ENCODE data around the gene PDE5A.

DNA sequence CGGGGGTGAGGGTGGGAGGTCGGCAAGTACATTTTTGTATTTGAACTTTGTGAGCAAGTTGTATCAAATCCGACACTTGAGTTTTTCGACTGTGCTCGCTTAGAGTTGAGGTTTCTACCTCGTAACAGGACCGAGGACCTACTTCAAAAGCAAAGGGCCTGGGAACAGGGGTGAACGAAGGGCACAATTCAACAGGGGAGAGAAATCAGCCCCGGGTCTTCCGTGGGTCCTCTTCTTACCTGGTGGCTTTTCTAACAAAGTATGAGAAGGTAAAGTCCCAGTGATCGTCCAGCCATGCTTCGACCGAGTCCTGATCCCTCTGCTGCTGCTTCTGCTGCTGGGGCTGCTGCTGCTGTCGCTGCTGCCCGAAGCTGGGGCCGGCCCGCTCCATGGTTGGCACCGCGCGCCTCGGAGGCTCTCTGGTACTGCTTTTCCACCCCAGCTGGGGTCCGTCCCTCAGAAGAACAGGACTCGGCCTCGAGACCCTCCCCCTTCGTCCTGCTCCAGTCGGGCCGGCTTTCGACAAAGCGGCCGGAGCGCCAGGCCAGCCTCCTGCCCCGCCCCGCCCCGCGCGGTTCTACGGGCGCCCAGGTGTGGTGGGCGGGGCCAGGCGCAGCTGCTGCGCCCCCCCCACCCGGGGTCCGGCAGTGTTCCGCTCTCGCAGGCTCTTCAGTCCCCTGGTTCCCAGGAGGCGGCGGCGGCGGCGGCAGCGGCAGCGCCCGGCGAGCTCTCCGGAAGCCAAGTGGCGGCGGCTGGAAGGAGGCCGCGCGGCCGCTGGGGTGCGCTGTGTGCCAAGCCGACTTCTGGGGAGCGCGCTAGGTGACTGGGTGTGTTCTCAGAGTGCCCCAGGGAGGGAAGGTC is at the start of gene PDE5A:
- TF ChIP-seq, protein P1, sequence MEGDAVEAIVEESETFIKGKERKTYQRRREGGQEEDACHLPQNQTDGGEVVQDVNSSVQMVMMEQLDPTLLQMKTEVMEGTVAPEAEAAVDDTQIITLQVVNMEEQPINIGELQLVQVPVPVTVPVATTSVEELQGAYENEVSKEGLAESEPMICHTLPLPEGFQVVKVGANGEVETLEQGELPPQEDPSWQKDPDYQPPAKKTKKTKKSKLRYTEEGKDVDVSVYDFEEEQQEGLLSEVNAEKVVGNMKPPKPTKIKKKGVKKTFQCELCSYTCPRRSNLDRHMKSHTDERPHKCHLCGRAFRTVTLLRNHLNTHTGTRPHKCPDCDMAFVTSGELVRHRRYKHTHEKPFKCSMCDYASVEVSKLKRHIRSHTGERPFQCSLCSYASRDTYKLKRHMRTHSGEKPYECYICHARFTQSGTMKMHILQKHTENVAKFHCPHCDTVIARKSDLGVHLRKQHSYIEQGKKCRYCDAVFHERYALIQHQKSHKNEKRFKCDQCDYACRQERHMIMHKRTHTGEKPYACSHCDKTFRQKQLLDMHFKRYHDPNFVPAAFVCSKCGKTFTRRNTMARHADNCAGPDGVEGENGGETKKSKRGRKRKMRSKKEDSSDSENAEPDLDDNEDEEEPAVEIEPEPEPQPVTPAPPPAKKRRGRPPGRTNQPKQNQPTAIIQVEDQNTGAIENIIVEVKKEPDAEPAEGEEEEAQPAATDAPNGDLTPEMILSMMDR (IDR thresholded peaks at IDR 0.05; ENCODE audit: insufficient read depth, low read length, poor library complexity, severe bottlenecking), result peak; percentile 38
- TF ChIP-seq EZH2phosphoT487 (conservative IDR thresholded peaks at IDR 0.05; ENCODE audit: low read length), result no peak
